GM19238 (cell line): Measurements from ENCODE around the gene KLK11.

Source experiments
- DNase-seq: peaks from one replicate; pipeline ENCODE4 v3.0.0; 2011; ENCODE audit warnings: low spot score; ENCODE audit not compliant: insufficient read length

KLK11 gene

DNA sequence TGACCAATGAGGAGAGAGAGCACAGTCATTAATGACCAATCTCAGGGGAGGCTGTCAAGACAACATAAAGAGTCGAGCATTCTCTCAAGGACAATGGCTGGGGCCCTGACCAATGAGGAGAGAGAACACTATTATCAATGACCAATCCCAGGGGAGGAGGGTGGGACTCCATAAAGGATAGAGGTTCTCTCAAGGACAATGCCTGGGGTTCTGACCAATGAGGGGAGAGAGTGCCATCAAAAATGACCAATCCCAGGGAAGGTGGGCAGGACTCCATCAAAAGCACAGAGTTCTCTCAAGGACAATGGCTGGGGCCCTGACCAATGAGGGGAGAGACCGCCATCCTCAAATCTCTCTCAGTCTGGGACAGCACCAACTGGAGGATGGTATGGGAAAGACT lies 3.3 kb upstream of the KLK11 start:
- DNase-seq = no peak

GRCh38 chr19:51027873-51028272 lies 1.5 kb upstream of the KLK11 start:
- DNase-seq = no peak

- no peak for DNase-seq
Measured at GRCh38 chr19:51027126-51027806, 850 bp upstream of the KLK11 start.

- DNase-seq = no peak
Measured at GRCh38 chr19:51025809-51026553, 435 bp downstream of the KLK11 start.

DNA sequence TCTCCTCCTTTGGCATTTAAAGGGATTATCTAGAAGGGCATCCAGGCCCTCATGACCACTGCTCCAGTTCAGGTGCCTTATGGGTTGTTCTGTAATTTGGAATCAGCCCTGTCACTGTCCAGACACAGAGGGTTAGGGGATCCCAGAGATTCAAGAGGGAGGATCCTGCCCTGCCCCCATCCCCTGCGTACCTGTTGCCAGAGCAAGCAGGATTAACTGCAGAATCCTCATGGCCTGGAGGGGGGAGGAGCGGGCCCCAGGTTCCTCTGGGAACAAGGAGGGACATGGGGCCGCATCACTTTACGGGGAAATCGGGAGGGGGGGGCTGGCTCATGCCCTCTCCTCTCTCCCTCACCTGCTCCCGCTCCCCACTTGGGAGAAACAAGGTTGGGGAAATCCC lies 1.0 kb downstream of the KLK11 start:
- DNase-seq = no peak

GRCh38 chr19:51024924-51025323 lies 1.5 kb downstream of the KLK11 start:
- no peak for DNase-seq

DNA sequence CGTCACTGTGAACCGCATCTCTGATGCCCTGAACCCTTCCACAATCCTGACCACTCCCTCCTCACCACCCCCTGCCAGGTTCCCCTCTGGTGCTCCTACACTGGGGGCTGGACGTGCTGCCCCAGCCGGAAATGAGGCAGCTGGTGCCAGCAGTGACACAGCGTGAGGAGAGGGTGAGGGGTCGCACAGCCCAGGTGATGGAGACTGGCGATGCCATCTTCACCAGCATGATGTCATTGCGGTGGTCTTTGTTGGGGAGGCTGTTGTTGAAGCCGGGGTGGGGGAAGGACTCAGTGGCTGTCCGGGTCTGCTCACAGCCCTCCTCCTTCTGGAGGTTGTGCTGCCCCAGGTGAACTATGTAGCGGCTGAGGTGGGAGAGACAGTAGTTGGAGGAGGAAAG lies 2.5 kb downstream of the KLK11 start:
- no peak for DNase-seq

DNA sequence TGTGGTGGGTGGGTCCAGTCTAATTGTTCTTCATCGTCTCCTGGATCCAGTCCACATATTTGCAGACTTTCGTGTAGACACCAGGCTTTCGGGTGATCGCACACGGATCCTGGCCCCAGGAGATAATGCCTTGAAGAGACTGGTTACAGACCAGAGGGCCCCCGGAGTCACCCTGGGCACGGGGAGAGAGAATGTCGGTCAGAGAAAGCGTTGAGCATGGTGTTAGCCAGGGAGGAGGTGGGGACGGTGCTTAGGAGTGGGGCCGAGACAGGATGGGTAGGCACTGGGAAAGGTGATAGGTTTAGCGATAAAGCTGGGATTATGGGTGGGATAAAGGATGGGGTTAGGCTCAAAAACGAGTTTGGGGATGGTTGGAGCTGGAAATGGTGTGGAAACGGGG lies 3.9 kb downstream of the KLK11 start:
- no peak for DNase-seq

DNA sequence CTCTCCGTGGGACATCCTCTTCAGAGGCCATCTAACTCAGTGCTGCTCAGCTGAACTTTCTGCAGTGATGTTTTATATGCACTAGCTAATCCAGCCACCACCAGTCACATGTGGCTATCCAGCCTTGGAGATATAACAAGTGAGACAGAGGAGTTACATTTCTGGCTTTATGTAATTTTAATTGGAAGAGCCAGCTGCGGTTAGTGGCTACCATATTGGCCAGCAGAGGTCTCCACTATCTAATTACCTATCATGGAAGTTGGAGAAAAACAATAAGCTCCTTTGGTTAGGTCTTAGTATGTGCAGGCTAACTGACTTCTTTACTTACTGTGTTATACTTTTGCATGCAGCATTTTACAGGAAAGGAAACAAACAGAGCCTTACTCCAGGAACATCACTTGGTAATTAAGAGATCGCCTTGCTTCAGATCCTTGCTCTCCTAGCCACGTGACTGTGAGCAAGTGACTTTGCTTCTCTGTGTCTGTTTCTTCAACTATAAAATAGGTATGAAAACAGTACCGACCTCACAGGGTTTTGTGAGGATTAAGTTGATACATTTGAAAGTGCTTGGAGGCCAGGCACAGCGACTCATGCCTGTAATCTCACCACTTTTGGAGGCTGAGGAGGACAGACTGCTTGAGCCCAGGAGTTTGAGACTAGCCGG lies 5.3 kb downstream of the KLK11 start:
- no peak for DNase-seq

GRCh38 chr19:51019544-51019925 lies 6.9 kb downstream of the KLK11 start, which contains the start of gene KLK10:
Gene KLK10, minus strand, starts transcription at chr19:51019709. Its CDS starts 579 bp downstream, at chr19:51019130.
- DNase-seq = no peak

DNA sequence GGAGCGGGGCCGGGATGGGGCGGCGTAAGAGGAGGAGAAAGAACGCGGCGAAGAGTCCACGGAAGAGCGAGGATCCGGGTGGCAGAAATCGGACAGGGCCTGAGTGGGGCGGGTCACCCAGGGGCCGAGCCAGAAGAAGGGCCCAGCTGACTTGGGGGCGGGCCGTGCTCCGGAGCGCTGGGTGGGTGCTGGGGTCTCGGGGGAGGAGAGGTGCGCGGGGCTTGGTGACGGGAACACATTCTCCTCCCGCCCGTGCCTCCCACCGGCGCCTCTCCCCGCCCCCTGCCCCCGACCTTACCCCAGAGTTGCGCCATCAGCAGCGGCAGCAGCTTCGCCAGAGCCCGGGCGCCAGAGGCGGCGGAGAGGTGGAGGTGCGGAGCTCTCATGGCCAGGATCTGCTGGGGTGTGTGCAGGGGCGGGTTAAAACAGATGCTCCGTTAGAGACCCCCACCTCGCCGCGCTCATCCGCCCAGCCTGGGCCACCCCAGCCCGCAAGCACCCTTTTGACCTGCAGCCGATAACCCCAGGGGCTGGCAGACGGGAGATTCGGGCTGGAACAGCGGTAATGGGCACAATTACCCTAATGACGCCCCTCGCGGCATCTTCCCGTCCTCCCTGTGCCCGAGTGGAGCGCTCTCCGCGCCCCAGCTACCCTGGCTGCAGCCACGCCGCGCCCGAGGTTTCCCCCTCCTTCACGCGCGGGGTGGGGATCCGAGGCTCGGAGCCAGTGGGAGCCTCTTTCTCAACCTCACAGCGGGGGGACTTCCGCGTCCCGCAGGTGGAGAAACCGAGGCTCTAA lies 7.5 kb downstream of the KLK11 start:
- DNase-seq = no peak

- DNase-seq = no peak
Measured at GRCh38 chr19:51016798-51017683, 9.4 kb downstream of the KLK11 start.

DNA sequence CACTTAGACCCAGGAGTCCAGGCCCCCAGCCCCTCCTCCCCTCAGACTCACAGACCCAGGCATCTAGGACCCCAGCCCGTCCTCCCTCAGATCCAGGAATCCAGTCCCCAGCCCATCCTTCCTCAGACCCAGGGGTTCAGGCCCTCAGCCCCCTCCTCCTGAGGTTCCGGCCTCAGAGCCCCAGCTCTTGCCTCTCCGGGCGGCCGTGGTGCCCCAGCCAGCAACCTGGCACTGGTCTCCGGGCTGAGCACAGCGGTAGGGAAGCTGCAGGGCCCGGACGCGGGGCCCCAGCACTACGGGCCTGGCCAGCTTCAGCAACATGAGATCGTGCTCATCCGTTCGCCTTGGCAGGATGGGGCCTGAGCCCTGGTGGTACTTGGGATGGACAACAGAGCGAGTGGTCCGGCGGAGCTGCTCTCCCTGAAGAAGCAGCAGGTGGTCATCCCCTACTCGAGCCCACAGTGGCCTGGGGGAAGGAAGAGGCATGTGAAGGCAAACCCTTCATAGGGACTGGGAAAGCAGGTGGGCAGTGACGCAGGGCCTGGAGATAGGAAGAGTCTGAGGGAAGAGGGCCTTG lies 10.6 kb downstream of the KLK11 start:
- no peak for DNase-seq

DNA sequence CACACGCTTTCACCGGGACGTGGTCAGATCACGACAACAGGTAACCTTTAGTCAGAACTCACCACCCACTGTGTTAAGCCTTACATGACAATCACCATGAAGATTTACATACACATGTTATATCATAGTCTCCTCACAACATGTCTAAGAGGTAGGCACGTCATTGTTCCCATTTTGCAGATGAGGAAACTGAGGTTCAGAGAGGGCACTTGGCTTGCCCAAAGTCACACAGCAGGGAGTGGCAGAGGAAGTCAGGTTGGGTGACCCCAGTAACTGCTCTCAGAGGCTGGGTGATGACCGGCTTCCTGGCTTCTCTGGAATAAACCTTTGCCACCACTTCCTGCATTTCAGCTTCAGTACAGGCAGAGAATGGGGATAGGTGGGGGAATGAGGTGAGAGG lies 12.2 kb downstream of the KLK11 start:
- DNase-seq = no peak

DNA sequence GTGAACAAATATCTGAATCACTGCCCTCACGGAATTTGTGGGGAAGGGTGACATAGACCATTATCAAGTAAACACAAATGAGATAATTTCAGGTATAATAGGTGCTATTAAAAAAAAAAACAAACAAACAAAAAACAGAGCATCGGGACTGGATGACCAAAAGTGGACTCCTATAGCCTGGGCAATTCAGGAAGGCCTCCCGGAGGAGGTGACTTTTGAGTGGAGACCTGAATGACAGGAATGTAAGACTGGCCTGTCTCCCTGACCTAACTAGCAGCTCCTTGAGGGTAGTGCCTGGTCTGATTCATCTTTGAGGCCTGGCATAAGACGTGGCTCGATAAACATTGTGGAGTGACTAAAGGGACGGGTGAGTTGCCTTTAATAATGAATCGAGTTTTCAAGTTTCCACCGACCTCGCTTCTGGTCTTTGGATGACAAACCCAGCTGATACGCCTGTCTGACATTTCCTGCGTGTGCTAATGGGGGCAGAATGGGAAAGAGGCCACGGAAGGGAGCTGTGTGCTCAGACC lies 13.7 kb downstream of the KLK11 start:
- no peak for DNase-seq

- DNase-seq = no peak
Measured at GRCh38 chr19:51010066-51010795, 16.2 kb downstream of the KLK11 start.

DNA sequence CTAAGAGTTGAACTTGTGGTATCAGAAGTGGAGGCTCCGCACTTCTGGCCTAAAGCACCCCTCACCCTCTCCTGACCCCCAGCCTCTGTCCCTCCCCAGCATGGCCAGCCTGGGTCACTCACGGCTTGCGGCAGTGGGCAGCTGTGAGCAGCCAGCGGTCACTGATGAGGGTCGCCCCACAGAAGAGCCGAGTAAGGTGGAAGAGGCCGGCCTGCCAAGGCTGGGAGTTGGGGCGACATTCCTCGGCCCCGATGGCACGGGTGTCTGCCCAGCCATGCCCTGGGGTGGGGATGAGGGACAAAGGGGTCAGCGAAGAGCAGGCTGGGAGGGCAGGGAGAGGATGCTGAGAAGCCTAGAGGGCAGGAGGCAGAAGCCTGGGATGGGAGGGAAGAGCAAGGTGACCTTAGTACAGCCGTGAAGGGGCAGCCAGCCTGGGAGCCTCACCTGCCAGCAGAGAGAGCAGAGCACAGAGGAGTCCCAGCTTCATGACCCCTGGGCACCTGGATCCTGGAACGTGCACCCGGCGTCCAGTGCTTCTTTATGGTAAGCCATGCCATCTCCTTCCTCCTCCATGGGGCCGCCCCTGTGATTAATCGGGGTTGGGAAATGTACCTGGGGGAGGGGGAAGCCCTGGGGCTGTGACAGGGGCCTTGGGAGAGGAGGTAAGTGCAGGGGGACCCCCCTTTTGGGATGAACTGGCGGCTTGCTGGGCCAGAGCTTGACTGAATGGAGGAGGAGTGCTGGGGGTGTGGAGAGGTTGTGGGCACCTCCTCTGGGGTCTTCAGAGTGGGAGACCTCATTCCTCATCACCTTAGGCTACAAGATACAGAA lies 17.1 kb downstream of the KLK11 start:
- DNase-seq = no peak

DNA sequence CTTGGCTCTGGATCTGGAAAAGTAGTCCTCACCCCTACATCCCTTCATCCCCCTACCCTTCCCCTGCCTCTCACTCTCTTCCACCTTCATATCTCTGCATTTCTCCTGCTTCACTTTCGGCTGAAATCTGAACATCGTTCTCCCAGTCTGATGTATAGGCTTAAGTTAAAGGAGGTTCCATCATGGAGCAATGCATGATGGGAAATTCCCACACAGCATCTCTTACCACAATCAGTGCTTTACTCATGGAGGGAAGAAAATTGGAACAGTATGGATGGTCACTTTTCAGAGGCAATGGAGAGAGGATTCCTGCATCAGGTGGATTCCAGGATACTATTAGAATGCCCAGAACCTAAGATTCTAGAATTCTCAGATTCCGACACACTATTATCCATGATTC lies 18.9 kb downstream of the KLK11 start:
- no peak for DNase-seq

GRCh38 chr19:51006406-51006805 lies 20.0 kb downstream of the KLK11 start:
- no peak for DNase-seq
